Retinal pigment epithelial cell (primary cell): ENCODE results near the gene DET1.
"Not testable (repeated sequence)": the region's sequence is repeated elsewhere in the genome, so short reads cannot be mapped to it uniquely, and the experiment has no call there.

ENCODE experiments used
- DNase-seq: peaks from one replicate; pipeline ENCODE4 v3.0.0-alpha.2; 2010; ENCODE audit warnings: low read depth
- H3K4me3 ChIP-seq: 2 replicates; pipeline ENCODE4 v1.5.1; 2011; ENCODE audit warnings: mild to moderate bottlenecking, low read length, control low read depth, moderate library complexity
- TF ChIP-seq, protein P1 (sequence below): conservative IDR thresholded peaks from 2 replicates; pipeline ENCODE4 v1.5.1; 2011; ENCODE audit warnings: low read depth, low read length, control low read depth, inconsistent platforms

DET1 gene

DNA sequence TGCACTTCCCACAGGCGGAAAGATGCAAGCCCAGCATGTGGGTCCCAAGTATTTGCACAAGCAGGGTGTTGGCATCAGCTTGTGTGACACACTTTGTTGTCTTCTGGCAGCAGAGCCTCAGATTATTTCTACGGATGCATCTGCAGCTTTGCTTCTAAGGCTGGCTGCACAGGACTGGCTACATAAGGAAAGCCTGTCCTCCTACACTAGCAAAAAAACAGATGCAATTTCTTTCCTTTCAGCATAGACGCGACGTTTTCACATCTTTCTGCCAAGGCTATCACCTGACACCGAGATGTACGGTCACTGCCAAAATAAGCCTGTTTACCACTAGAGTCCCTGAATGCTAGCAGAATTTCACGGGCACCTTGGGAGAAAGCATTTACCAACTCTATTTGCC, 65.5 kb downstream of the DET1 start:
- no peak for DNase-seq
- H3K4me3 ChIP-seq = no peak overlapping the region
- TF ChIP-seq, protein P1, sequence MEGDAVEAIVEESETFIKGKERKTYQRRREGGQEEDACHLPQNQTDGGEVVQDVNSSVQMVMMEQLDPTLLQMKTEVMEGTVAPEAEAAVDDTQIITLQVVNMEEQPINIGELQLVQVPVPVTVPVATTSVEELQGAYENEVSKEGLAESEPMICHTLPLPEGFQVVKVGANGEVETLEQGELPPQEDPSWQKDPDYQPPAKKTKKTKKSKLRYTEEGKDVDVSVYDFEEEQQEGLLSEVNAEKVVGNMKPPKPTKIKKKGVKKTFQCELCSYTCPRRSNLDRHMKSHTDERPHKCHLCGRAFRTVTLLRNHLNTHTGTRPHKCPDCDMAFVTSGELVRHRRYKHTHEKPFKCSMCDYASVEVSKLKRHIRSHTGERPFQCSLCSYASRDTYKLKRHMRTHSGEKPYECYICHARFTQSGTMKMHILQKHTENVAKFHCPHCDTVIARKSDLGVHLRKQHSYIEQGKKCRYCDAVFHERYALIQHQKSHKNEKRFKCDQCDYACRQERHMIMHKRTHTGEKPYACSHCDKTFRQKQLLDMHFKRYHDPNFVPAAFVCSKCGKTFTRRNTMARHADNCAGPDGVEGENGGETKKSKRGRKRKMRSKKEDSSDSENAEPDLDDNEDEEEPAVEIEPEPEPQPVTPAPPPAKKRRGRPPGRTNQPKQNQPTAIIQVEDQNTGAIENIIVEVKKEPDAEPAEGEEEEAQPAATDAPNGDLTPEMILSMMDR = no peak

- TF ChIP-seq, protein P1 = no peak
- DNase-seq = no peak
- H3K4me3 ChIP-seq = no peak overlapping the region
These were observed 67.3 kb downstream of the DET1 start for GRCh38 chr15:88479169-88479568.

- H3K4me3 ChIP-seq = no peak overlapping the region
- no peak for DNase-seq
- TF ChIP-seq, protein P1 = no peak
These were observed 68.6 kb downstream of the DET1 start for GRCh38 chr15:88477904-88478303.

GRCh38 chr15:88477126-88477525, 69.4 kb downstream of the DET1 start:
- DNase-seq = no peak
- TF ChIP-seq, protein P1 = no peak
- H3K4me3 ChIP-seq = no peak overlapping the region

GRCh38 chr15:88476635-88477060, 69.8 kb downstream of the DET1 start:
- DNase-seq = no peak
- TF ChIP-seq, protein P1 = peak; percentile 62
- no peak overlapping the region for H3K4me3 ChIP-seq

- H3K4me3 ChIP-seq, DNase-seq: not testable (repeated sequence)
These were observed 72.7 kb downstream of the DET1 start for GRCh38 chr15:88473661-88474293.

- no peak for DNase-seq
- no peak overlapping the region for H3K4me3 ChIP-seq
- TF ChIP-seq, protein P1 = no peak
These were observed 74.3 kb downstream of the DET1 start for GRCh38 chr15:88472225-88472624.
